ENCODE results near the gene TNNT1. TPM values are rescaled to one million over a fixed set of nuclear protein-coding genes. Genes with fewer than 3 reads are reported as not detected.
A peak's percentile ranks its signal among the peaks of the same experiment; 100 is the strongest.

The TNNT1 gene
- total RNA-seq, 1 donor from 2014 or later: not detected

DNA sequence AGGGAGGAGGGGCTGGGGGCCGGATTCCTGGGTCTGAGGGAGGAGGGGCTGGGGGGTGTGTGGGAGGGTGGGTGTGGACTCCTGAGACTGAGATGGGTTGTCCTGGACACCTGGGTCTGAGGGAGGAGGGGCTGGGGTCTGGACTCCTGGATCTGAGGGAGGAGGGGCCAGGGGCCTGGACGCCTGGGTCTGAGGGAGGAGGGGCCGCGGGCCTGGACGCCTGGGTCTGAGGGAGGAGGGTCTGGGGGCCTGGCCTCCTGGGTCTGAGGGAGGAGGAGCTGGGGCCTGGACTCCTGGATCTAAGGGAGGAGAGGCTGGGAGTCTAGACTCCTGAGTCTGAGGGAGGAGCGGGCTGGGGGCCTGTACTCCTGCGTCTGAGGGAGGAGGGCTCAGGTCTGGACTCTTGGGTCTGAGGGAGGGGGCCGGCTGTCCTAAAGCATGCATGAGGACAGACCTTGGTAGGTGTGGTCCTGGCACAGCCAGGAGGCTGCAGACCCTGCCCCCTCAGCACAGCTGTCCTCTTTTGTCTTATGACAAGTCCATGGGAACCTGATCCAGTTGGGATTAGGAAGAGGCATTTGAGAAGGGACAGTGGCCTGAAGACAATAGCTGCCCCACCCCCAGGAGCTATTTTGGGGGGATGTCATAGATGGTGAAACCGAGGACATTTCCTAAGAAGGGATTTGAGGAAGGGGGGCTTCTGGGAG, 1.3 kb downstream of the TNNT1 start:
- Mint-ChIP-seq H3K27me3 (ENCODE audit: unreplicated experiment) (peaks cover 49% of the 10 kb centered on the region), H3K9me3 (ENCODE audit: unreplicated experiment) (no peaks in the 10 kb centered on the region), H3K4me1 (ENCODE audit: unreplicated experiment) (peaks cover 2% of the 10 kb centered on the region), H3K4me3 (ENCODE audit: unreplicated experiment) (no peak overlapping the region), H3K36me3 (ENCODE audit: unreplicated experiment) (no peaks in the 10 kb centered on the region), H3K27ac (ENCODE audit: unreplicated experiment) (no peak overlapping the region)
- TF ChIP-seq CTCF (IDR thresholded peaks at IDR 0.05): no peak
- DNase-seq (ENCODE audit: extremely low spot score, unreplicated experiment): no peak

GRCh38 chr19:55146705-55147273, 2.2 kb downstream of the TNNT1 start:
- Mint-ChIP-seq H3K27ac (ENCODE audit: unreplicated experiment) (no peak overlapping the region), H3K27me3 (ENCODE audit: unreplicated experiment) (peaks cover 51% of the 10 kb centered on the region), H3K4me3 (ENCODE audit: unreplicated experiment) (no peak overlapping the region), H3K9me3 (ENCODE audit: unreplicated experiment) (no peaks in the 10 kb centered on the region), H3K4me1 (ENCODE audit: unreplicated experiment) (peaks cover 2% of the 10 kb centered on the region), H3K36me3 (ENCODE audit: unreplicated experiment) (no peaks in the 10 kb centered on the region)
- no peak for DNase-seq (ENCODE audit: extremely low spot score, unreplicated experiment)
- TF ChIP-seq CTCF (IDR thresholded peaks at IDR 0.05): no peak

DNA sequence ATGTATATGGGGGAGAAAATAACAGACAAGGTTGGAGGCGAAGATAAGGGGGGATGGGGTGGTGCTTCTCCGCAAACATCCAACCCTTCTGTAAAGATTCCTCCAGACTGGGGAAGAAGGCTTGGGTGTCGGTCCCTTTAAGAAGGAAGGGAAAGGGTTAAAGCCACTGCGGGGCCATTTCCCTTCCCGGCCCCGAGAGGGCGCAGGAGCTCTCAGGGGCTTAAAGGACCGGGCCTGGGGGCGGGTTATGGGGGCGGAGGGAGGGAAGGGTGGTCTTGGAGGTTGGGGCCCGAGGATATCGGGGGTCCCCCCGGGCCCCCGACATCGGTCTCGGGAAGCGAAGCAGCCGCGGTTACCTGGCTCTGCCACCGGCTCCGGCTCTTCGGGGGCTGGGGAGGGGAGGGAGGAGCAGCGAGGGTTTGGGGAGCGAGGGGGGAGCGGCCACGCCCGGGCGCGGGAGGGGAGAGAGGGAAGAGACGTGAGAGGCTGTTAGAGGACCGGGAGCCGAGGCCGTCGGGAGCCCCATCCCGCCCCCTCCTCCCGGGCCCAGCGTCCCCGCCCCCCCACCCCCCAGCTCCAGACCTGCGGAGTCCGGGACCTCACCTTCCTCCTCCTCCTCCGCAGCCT, 2.8 kb downstream of the TNNT1 start:
- Mint-ChIP-seq H3K4me1 (ENCODE audit: unreplicated experiment) (peaks cover 5% of the 10 kb centered on the region), H3K27ac (ENCODE audit: unreplicated experiment) (no peak overlapping the region), H3K4me3 (ENCODE audit: unreplicated experiment) (no peak overlapping the region), H3K36me3 (ENCODE audit: unreplicated experiment) (no peaks in the 10 kb centered on the region), H3K27me3 (ENCODE audit: unreplicated experiment) (peaks cover 53% of the 10 kb centered on the region), H3K9me3 (ENCODE audit: unreplicated experiment) (no peaks in the 10 kb centered on the region)
- peak; percentile 53 for TF ChIP-seq CTCF (IDR thresholded peaks at IDR 0.05)
- DNase-seq (ENCODE audit: extremely low spot score, unreplicated experiment): no peak

- DNase-seq (ENCODE audit: extremely low spot score, unreplicated experiment): no peak
- H3K36me3 Mint-ChIP-seq (ENCODE audit: unreplicated experiment): no peaks in the 10 kb centered on the region
- H3K9me3 Mint-ChIP-seq (ENCODE audit: unreplicated experiment): no peaks in the 10 kb centered on the region
- H3K4me3 Mint-ChIP-seq (ENCODE audit: unreplicated experiment): no peak overlapping the region
- no peak overlapping the region for H3K27ac Mint-ChIP-seq (ENCODE audit: unreplicated experiment)
- peaks cover 47% of the 10 kb centered on the region for H3K27me3 Mint-ChIP-seq (ENCODE audit: unreplicated experiment)
- peaks cover 7% of the 10 kb centered on the region for H3K4me1 Mint-ChIP-seq (ENCODE audit: unreplicated experiment)
- TF ChIP-seq CTCF (IDR thresholded peaks at IDR 0.05): no peak
Observed at GRCh38 chr19:55145232-55145631, 3.8 kb downstream of the TNNT1 start.

DNA sequence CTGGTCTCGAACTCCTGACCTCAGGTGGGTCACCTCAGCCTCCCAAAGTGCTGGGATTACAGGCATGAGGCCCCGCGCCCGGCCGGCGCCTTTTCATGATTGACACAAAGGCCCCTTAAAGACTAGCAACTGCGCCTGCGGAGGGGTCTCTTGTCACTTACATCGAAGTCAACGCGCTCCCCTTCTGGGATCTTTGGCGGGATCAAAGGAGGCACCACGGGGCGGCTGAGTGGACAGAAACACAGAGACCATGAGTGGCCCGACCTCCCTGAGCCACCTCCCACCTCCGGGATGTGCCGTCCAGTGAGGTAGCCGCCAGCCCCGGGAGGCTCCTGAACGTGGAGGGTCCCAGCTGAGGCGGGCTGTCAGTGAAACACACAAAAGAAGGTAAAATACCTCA, 7.3 kb downstream of the TNNT1 start:
- Mint-ChIP-seq H3K4me3 (ENCODE audit: unreplicated experiment) (no peak overlapping the region), H3K36me3 (ENCODE audit: unreplicated experiment) (no peaks in the 10 kb centered on the region), H3K4me1 (ENCODE audit: unreplicated experiment) (peaks cover 4% of the 10 kb centered on the region), H3K9me3 (ENCODE audit: unreplicated experiment) (no peaks in the 10 kb centered on the region), H3K27ac (ENCODE audit: unreplicated experiment) (no peak overlapping the region), H3K27me3 (ENCODE audit: unreplicated experiment) (peaks cover 31% of the 10 kb centered on the region)
- no peak for DNase-seq (ENCODE audit: extremely low spot score, unreplicated experiment)
- no peak for TF ChIP-seq CTCF (IDR thresholded peaks at IDR 0.05)

Measured in osteocyte (in vitro differentiated cells).